K562 (cell line): Measurements from ENCODE around the gene BCL6B. TPM values are rescaled to one million over a fixed set of nuclear protein-coding genes. Genes with fewer than 3 reads are reported as not detected.

Experiments
- ATAC-seq: fragments of 200-7000 bp; cut with Tn5 transposase; 3 replicates; pipeline ENCODE4 v1.9.1; 2020; ENCODE audit warnings: moderate library complexity
- BruUV-seq: library from RNA; stranded (reverse); fragments of 400-500 nt; replicated peaks from 2 replicates; lab custom pipeline; 2021; lab: Mats Ljungman, UMichigan
- CTCF ChIA-PET: fragments of 300-600 bp; formaldehyde crosslinking; extraction: SDS; loops from one replicate; lab custom pipeline; 2021; ENCODE audit warnings: low intra/inter-chr PET ratio; lab: Yijun Ruan, JAX
- POLR2A ChIA-PET: fragments of 300-600, 350-650 bp; sonication (Branson Sonifier 250); formaldehyde crosslinking; extraction: SDS; loops from one replicate; lab custom pipeline; 2021; ENCODE audit warnings: antibody characterized with exemption, inconsistent platforms; lab: Yijun Ruan, JAX
- DNase-seq, 4 experiments: peaks; one replicate each; pipeline versions ENCODE4 v3.0.0 to v3.0.0-alpha.2; 2011 to 2018; ENCODE audit warnings: low spot score in 3 of 4, mixed read lengths in 3 of 4; ENCODE audit errors: extremely low read depth in 1 of 4
- FAIRE-seq: peaks from 2 replicates; lab custom pipeline; 2011; peaks lifted over from hg19 to GRCh38; lab: Jason Lieb, UNC
- H2AFZ ChIP-seq: 2 replicates; pipeline ENCODE4 v1.6.0; 2011; ENCODE audit warnings: low read depth, low read length, control low read depth, inconsistent platforms
- H3K27ac ChIP-seq: fragments of 200-600 bp; 3 replicates; pipeline ENCODE4 v1.8.0; 2011; ENCODE audit warnings: low read depth, mild to moderate bottlenecking, control low read depth, inconsistent platforms, low read length, moderate library complexity, mixed read lengths; ENCODE audit errors: extremely low read depth
- H3K27me3 ChIP-seq, 2 experiments: fragments of 300-600 bp in 1 of 2; 2 replicates in 1 of 2; 3 replicates in 1 of 2; pipeline versions ENCODE4 v1.6.0 to v1.8.0; 2011; ENCODE audit warnings: inconsistent platforms in 2 of 2, low read length in 2 of 2, mild to moderate bottlenecking in 1 of 2, mixed read lengths in 1 of 2, moderate library complexity in 1 of 2; ENCODE audit not compliant: control insufficient read depth in 2 of 2, insufficient read depth in 2 of 2
- H3K36me3 ChIP-seq: fragments of 300-600 bp; 3 replicates; pipeline ENCODE4 v1.8.0; 2011; ENCODE audit warnings: mild to moderate bottlenecking, low read length, inconsistent platforms; ENCODE audit not compliant: control insufficient read depth, insufficient read depth
- H3K4me1 ChIP-seq, 2 experiments: fragments of 200-600 bp in 1 of 2; replicated peaks in 1 of 2; 2 replicates in 1 of 2; 3 replicates in 1 of 2; pipeline versions ENCODE4 v1.5.1 to v1.8.0; 2011; ENCODE audit warnings: inconsistent platforms in 2 of 2, low read length in 2 of 2, mild to moderate bottlenecking in 1 of 2, mixed read lengths in 1 of 2, moderate library complexity in 1 of 2; ENCODE audit not compliant: control insufficient read depth in 2 of 2, insufficient read depth in 2 of 2
- H3K4me2 ChIP-seq: 2 replicates; pipeline ENCODE4 v1.6.1; 2011; ENCODE audit warnings: low read length, control low read depth, inconsistent platforms, mixed read lengths; ENCODE audit not compliant: insufficient read depth
- H3K4me3 ChIP-seq: fragments of 200-600 bp; sonication (generic), shearing (Covaris generic); 2 replicates; pipeline ENCODE4 v1.5.1; 2016; ENCODE audit warnings: control low read depth, inconsistent platforms
- H3K79me2 ChIP-seq: fragments of 200-600 bp; 3 replicates; pipeline ENCODE4 v1.8.0; 2011; ENCODE audit warnings: low read length, inconsistent platforms; ENCODE audit not compliant: control insufficient read depth, insufficient read depth
- H3K9ac ChIP-seq, 2 experiments: 2 replicates each; pipeline versions ENCODE4 v1.6.0 to v1.6.1; 2011; ENCODE audit warnings: low read depth in 2 of 2, low read length in 2 of 2, control low read depth in 1 of 2, inconsistent platforms in 1 of 2, mild to moderate bottlenecking in 1 of 2, mixed read lengths in 1 of 2; ENCODE audit not compliant: insufficient read depth in 1 of 2
- H3K9me1 ChIP-seq: one replicate; pipeline ENCODE4 v1.6.0; 2011; ENCODE audit warnings: inconsistent platforms, mild to moderate bottlenecking, low read length, moderate library complexity; ENCODE audit not compliant: control insufficient read depth, insufficient read depth
- H3K9me3 ChIP-seq: replicated peaks from 2 replicates; pipeline ENCODE4 v1.5.1; 2011; ENCODE audit warnings: low read depth, low read length, inconsistent platforms; ENCODE audit not compliant: control insufficient read depth, insufficient read depth
- H4K20me1 ChIP-seq: replicated peaks from 2 replicates; pipeline ENCODE4 v1.6.1; 2011; ENCODE audit warnings: low read length, inconsistent platforms, mixed read lengths; ENCODE audit not compliant: control insufficient read depth, insufficient read depth
- KDM4B ChIP-seq, 2 experiments: fragments of 450-650 bp in 1 of 2; sonication (generic) in 1 of 2; IDR thresholded peaks; 2 replicates each; pipeline ENCODE4 v1.6.1; 2016 to 2017; ENCODE audit warnings: borderline replicate concordance in 2 of 2, antibody characterized with exemption in 1 of 2, low read depth in 1 of 2, mild to moderate bottlenecking in 1 of 2
- MXI1 ChIP-seq: IDR thresholded peaks from 2 replicates; pipeline ENCODE4 v1.6.1; 2011; ENCODE audit warnings: low read depth, mild to moderate bottlenecking, improper control_type of control experiment, low read length
- TCF7 ChIP-seq: sonication (generic); IDR thresholded peaks from 2 replicates; pipeline ENCODE4 v1.6.1; 2016; ENCODE audit warnings: antibody characterized with exemption, borderline replicate concordance
- ZKSCAN1 ChIP-seq: fragments of 150-350 bp; IDR thresholded peaks from 2 replicates; pipeline ENCODE4 v1.6.1; 2016; ENCODE audit warnings: low read depth, low read length
- ZNF280B ChIP-seq: fragments of 250-450 bp; sonication (Bioruptor Pico); IDR thresholded peaks from 2 replicates; pipeline ENCODE4 v1.5.1; 2021; ENCODE audit warnings: mild to moderate bottlenecking
- ZNF592 ChIP-seq: fragments of 450-650 bp; IDR thresholded peaks from 2 replicates; pipeline ENCODE4 v1.6.1; 2017; ENCODE audit warnings: antibody characterized with exemption, mild to moderate bottlenecking
- ZNF699 ChIP-seq: fragments of 250-450 bp; sonication (Bioruptor Pico); IDR thresholded peaks from 2 replicates; pipeline ENCODE4 v1.8.0; 2021; ENCODE audit warnings: mild to moderate bottlenecking, moderate library complexity; ENCODE audit not compliant: insufficient replicate concordance
- ZSCAN32 ChIP-seq: fragments of 450-650 bp; formaldehyde crosslinking; IDR thresholded peaks from 2 replicates; pipeline ENCODE4 v1.4.0; 2020; ENCODE audit warnings: mild to moderate bottlenecking, moderate library complexity
- WGBS: fragments of 100-300 bp; shearing (Covaris generic); methylation state at CpG from one replicate; pipeline ENCODE4 v1.1.6; 2016; ENCODE audit warnings: low coverage, mixed read lengths; ENCODE audit not compliant: insufficient coverage; ENCODE audit errors: missing lambda C conversion rate; 5-methylcytosine and 5-hydroxymethylcytosine counted together
- in situ Hi-C: fragments of 300-500 bp; cut with MboI; formaldehyde crosslinking; loops from 4 replicates; pipeline ENCODE4 v1.15.0; 2018; ENCODE audit warnings: inconsistent platforms, mixed read lengths
- intact Hi-C: fragments of 100-400 bp; cut with micrococcal nuclease; formaldehyde crosslinking; loops from 2 replicates; pipeline ENCODE4 v1.14.2; 2022
- polyA plus RNA-seq, 8 experiments: library from polyadenylated mRNA; depleted of rRNA in 4 of 8; stranded (reverse) in 5 of 8; unstranded in 3 of 8; fragments of >200 nt; fragmentation: Nextera tagmentation in 2 of 8; fragmentation: Illumina TruSeq in 1 of 8; extraction: Ambion mirVana in 2 of 8; extraction: Trizol in 1 of 8; gene quantifications; 2 replicates each; pipeline versions ENCODE4 v1.2.1 to v1.2.3, GENCODE V29; 2011 to 2014; ENCODE audit warnings: inconsistent platforms in 1 of 8, missing spikeins in 1 of 8
- total RNA-seq, 7 experiments: library from RNA; depleted of rRNA in 6 of 7; stranded (reverse); fragments of >200 nt in 6 of 7; fragmentation: Illumina TruSeq in 2 of 7; extraction: Trizol in 2 of 7; gene quantifications; 2 replicates each; pipeline versions ENCODE4 v1.2.1 to v1.2.3, GENCODE V29; 2011 to 2021; ENCODE audit warnings: low replicate concordance in 1 of 7

The BCL6B gene
- total and polyA plus RNA-seq, 9 of the 15 experiments (the other 6 are each of a cell fraction or from before 2014, with no cell fraction given) = 0.89 to 5.0 (median 3.6) TPM

GRCh38 chr17:6989779-6990178 is 33.1 kb upstream of the BCL6B start:
- DNase-seq (no peak), FAIRE-seq (no peak), ATAC-seq (no peak)
- Histone ChIP-seq H3K4me1 (peaks cover 12 to 15% of the 10 kb centered on the region in 2 experiments; a peak in 4 of 5 replicates), H4K20me1 (no peaks in the 10 kb centered on the region), H3K9me3 (no peaks in the 10 kb centered on the region), H3K36me3 (peaks cover under 1% of the 10 kb centered on the region; the same call in 2 of the 3 replicates), H3K9me1 (no peaks in the 10 kb centered on the region), H3K27me3 (no peaks in the 10 kb centered on the region), H2AFZ (no peak overlapping the region), H3K4me3 (no peak overlapping the region), H3K79me2 (no peaks in the 10 kb centered on the region), H3K27ac (no peak overlapping the region), H3K9ac (no peak overlapping the region), H3K4me2 (no peak overlapping the region)
- TF ChIP-seq MXI1 (no peak), ZSCAN32 (no peak), KDM4B (IDR thresholded peaks at IDR 0.05; ENCODE audit: borderline replicate concordance in 2 of 2, low read depth in 1 of 2) (no peak), ZNF699 (CRISPR knock-in tag) (no peak), TCF7 (no peak), ZKSCAN1 (no peak), ZNF592 (no peak), ZNF280B (CRISPR knock-in tag) (no peak)
- ChIA-PET CTCF (no interaction called here), POLR2A (no interaction called here)
- no TSS peak for BruUV-seq
- intact Hi-C loops = no loop called here
- in situ Hi-C loops = no loop called here
- WGBS = 88% methylated on average over 1 of the region's 2 CpGs
